ENCODE data around the gene FRMD5. TPM values are rescaled to one million over a fixed set of nuclear protein-coding genes. Genes with fewer than 3 reads are reported as not detected.
A peak's percentile ranks its signal among the peaks of the same experiment; 100 is the strongest.

FRMD5 gene
- total and polyA plus RNA-seq, 11 donors = 12.5 to 110 (median 55.7) TPM

GRCh38 chr15:43877371-43877770, 317.7 kb downstream of the FRMD5 start:
- H3K4me3 ChIP-seq = peak overlapping the region in 10 of 12 donors; percentile 43 to 66 (median 62)
- WGBS, 4 donors = 45 to 68% (median 57%) methylated on average over 4 of the region's 4 CpGs
- TF ChIP-seq CTCF (IDR thresholded peaks at IDR 0.05) (no peak), POLR2A (IDR thresholded peaks at IDR 0.05) (no peak)

GRCh38 chr15:43876872-43877271, 318.2 kb downstream of the FRMD5 start:
- 49 to 83% (median 69%) methylated on average over 3 of the region's 3 CpGs for WGBS, 4 donors
- Histone ChIP-seq H3K27me3 (no peaks in the 10 kb centered on the region), H3K4me3 (peak overlapping the region in 9 of 12 donors; percentile 51 to 66 (median 62)), H3K36me3 (peaks cover 0 to 26% (median 7%) of the 10 kb centered on the region in 9 donors), H3K9me3 (no peaks in the 10 kb centered on the region), H3K4me1 (peaks cover 0 to 57% (median 10%) of the 10 kb centered on the region in 12 donors), H3K27ac (peak overlapping the region in 11 of 12 donors; percentile 35 to 98 (median 93))
- intact Hi-C loops (cut with DNase I) = loop anchor here in 4 of 10 donors (10.0 kb wide), 3 partner anchors 188 to 628 kb away; no protein-coding TSS in a partner anchor
- ATAC-seq (no peak), DNase-seq (no peak)
- no peak for TF ChIP-seq POLR2A (IDR thresholded peaks at IDR 0.05)

More at GRCh38 chr15:43877371-43877770, 317.7 kb downstream of the FRMD5 start:
- ATAC-seq (peak; percentile 3 to 59 (median 41)), DNase-seq (peak in 1 of 5 donors; percentile 43)
- peaks cover 0 to 52% (median 8%) of the 10 kb centered on the region in 12 donors for H3K4me1 ChIP-seq
- intact Hi-C loops (cut with DNase I) = loop anchor here in 4 of 10 donors (10.0 kb wide), 3 partner anchors 187 to 627 kb away; no protein-coding TSS in a partner anchor
- no peaks in the 10 kb centered on the region for H3K27me3 ChIP-seq
- no peaks in the 10 kb centered on the region for H3K9me3 ChIP-seq
- peaks cover 0 to 21% (median 7%) of the 10 kb centered on the region in 9 donors for H3K36me3 ChIP-seq
- peak overlapping the region in 11 of 12 donors; percentile 35 to 98 (median 93) for H3K27ac ChIP-seq

- intact Hi-C loops (cut with DNase I) = loop anchor here in 5 of 10 donors (5.0 to 10.0 kb wide), 4 partner anchors 191 to 631 kb away; no protein-coding TSS in a partner anchor
These were observed 321.4 kb downstream of the FRMD5 start for GRCh38 chr15:43873651-43874050.

GRCh38 chr15:43872416-43873020, 322.6 kb downstream of the FRMD5 start:
- H3K4me3 ChIP-seq = no peak overlapping the region
- DNase-seq (peak in 1 of 5 donors; percentile 31), ATAC-seq (peak; percentile 43 to 73 (median 68))
- no peak for TF ChIP-seq POLR2A (IDR thresholded peaks at IDR 0.05)
- TF ChIP-seq CTCF (IDR thresholded peaks at IDR 0.05) = peak; percentile 29 to 67 (median 54)
- H3K36me3 ChIP-seq = peaks cover 0 to 60% (median 16%) of the 10 kb centered on the region in 9 donors
- H3K4me1 ChIP-seq = peaks cover 0 to 42% (median 4%) of the 10 kb centered on the region in 12 donors
- no peaks in the 10 kb centered on the region for H3K9me3 ChIP-seq
- no peaks in the 10 kb centered on the region for H3K27me3 ChIP-seq
- WGBS, 4 donors = 48 to 55% (median 49%) methylated on average over 6 of the region's 6 CpGs
- no peak overlapping the region for H3K27ac ChIP-seq
- intact Hi-C loops (cut with DNase I) = loop anchor here in 5 of 10 donors (5.0 to 10.0 kb wide), 4 partner anchors 192 to 632 kb away; no protein-coding TSS in a partner anchor

More at GRCh38 chr15:43873651-43874050, 321.4 kb downstream of the FRMD5 start:
- H3K4me1 ChIP-seq = peaks cover 0 to 42% (median 4%) of the 10 kb centered on the region in 12 donors
- TF ChIP-seq POLR2A (IDR thresholded peaks at IDR 0.05) (no peak), CTCF (IDR thresholded peaks at IDR 0.05) (no peak)
- H3K9me3 ChIP-seq = no peaks in the 10 kb centered on the region
- DNase-seq (no peak), ATAC-seq (no peak)
- 70 to 80% (median 74%) methylated on average over 10 of the region's 10 CpGs for WGBS, 4 donors
- peaks cover 0 to 50% (median 16%) of the 10 kb centered on the region in 9 donors for H3K36me3 ChIP-seq
- H3K27me3 ChIP-seq = no peaks in the 10 kb centered on the region
- H3K27ac ChIP-seq = peak overlapping the region in 5 of 12 donors; percentile 12 to 94 (median 46)
- H3K4me3 ChIP-seq = no peak overlapping the region
